GM12872 (cell line): ENCODE measurements around the gene FLAD1.

Experiments
- TF ChIP-seq, protein P1 (sequence below): IDR thresholded peaks from 3 replicates; pipeline ENCODE4 v1.5.1; 2011; ENCODE audit warnings: low read depth, mild to moderate bottlenecking, low read length, moderate library complexity; ENCODE audit not compliant: insufficient read depth

Gene FLAD1

DNA sequence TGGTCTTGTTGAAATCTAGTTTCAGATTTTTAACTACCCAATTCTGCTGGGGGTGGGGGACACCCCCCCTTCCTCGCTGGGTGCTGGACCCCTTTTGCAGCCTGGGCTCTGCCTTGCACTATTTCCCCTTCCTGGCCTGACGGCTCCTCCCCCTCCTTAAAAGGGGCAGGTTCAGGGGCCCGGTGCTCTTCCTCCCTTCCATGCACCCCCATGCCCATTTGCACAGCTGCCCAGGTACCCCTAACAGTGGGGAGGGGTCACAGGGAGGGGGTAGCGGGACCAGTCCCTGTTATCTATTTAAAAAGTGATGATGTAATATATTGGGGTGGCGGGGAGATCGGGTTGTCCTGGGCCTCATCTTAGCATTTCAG, 34.8 kb downstream of the FLAD1 start:
- TF ChIP-seq, protein P1, sequence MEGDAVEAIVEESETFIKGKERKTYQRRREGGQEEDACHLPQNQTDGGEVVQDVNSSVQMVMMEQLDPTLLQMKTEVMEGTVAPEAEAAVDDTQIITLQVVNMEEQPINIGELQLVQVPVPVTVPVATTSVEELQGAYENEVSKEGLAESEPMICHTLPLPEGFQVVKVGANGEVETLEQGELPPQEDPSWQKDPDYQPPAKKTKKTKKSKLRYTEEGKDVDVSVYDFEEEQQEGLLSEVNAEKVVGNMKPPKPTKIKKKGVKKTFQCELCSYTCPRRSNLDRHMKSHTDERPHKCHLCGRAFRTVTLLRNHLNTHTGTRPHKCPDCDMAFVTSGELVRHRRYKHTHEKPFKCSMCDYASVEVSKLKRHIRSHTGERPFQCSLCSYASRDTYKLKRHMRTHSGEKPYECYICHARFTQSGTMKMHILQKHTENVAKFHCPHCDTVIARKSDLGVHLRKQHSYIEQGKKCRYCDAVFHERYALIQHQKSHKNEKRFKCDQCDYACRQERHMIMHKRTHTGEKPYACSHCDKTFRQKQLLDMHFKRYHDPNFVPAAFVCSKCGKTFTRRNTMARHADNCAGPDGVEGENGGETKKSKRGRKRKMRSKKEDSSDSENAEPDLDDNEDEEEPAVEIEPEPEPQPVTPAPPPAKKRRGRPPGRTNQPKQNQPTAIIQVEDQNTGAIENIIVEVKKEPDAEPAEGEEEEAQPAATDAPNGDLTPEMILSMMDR: no peak

DNA sequence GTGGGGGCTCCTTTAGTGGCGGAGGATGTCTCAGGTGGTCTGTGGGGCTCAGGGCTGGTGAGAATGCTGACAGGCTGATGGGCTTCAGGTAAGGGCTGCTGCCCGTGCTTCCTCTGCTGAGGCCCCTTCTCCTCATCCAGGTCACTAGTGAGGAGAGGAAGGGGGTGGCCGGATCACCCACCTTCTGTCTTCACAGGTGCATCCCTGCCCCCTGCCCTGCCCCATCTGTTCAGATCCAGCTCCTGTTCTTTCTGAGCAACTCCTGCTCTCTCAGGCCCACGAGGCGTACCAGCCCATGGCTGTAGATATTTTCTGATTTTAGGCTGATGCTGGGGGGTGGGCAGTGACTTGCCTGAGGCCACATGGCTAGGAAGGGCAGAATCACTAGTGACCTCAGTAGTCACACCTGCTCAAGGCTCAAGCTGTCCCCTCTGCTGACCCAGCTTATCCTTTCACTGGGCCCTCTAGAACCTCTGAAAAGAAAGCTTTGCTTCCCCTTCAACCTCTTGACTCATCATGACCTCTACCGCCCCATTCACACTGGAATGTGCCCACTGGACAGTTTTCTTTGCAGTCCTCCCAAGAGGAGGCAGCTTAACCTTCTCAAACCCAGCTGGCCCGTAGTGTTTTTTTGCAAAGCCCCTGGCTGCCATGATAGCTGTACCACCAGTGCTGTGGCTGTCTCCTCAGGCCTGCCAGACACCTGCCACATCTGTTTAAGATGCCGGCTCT, 35.6 kb downstream of the FLAD1 start:
- TF ChIP-seq, protein P1: no peak

DNA sequence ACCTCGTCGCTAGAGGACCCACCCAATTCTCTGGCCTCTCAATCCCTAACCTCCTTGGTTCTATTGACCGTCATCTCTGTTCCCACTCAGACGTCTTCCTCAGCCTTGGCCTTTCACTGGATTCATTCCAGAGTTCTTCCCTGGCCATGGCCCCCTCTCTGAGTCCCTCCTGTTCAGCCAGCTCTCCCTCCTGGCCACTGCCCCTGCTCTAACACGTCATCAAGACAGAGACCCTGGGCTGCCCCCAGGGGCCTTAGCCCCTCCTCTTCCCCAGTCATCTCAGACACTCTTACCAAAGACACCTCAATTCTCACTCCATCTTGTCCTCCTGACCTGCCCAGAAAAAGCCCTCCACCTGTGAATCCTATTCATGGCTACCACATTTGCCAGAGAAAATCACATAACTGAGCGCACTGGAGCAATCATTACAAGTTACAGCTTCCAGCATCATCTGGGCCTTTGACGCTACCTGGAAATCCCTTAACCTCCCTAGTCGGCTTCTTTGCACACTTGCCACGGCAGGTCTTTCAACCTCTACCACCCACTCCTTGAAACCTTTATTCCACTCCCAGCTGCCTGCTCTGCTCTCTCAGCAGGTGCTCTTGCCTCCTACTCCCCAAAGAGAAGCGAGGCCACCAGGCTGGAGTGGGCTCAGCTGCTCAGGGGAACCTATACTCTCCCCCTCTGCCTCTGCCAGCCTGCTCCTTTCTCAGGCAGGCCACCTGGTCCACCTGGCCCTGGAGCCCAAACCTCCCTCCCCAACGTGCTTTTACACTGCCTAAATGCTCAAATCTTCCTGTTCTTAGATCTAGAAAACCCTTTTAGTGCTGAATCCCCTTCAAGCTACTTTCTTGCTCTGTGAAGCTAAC, 36.5 kb downstream of the FLAD1 start:
- TF ChIP-seq, protein P1: no peak

DNA sequence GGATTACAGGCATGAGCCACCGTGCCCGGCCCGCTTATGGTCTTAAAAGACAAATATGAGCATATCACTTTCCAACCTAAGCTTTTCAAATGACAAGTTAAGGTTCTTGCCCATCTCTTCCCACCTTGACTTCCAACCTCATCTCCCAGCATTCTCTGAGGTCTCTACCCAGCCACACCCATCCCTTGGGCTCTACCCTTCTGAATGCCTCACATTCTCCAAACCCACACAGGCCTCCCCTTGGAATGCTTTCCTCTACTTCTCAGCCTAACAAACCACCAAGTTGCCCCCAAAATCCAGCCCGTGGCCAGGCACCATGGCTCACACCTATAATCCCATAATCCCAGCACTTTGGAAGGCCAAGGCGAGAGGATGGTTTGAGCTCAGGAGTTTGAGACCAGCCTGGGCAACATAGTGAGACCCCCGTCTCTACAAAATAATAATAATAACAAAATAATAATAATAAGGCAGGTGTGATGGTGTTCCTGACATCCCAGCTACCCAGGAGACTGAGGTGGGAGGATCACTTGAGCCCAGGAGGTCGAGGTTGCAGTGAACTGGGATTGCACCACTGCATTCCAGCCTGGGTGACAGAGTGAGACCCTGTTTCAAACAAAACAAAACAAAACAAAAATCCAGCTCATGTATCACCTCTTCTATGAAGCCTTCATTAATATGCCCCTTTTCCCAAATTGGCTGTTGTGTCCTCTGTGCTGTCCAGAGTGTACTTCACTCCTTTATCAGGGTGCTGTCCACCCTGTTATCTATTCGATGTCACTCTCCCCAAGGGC, 39.2 kb downstream of the FLAD1 start:
- TF ChIP-seq, protein P1: no peak

DNA sequence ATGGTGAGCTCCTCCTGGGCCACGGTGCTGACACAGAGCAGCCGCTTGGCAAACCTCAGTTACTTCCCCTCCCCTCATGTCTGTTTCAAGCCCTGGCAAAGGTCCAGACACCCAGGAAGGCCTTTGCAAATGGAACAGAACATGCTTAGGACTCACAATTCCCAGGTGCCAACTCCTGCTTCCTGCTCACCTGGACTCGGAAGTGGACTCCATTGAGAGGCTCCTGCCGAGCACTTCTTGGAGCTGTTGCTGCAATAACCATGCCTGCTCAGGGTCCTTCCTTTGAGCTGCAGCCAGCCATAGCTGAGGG, 39.7 kb downstream of the FLAD1 start:
- TF ChIP-seq, protein P1: no peak

DNA sequence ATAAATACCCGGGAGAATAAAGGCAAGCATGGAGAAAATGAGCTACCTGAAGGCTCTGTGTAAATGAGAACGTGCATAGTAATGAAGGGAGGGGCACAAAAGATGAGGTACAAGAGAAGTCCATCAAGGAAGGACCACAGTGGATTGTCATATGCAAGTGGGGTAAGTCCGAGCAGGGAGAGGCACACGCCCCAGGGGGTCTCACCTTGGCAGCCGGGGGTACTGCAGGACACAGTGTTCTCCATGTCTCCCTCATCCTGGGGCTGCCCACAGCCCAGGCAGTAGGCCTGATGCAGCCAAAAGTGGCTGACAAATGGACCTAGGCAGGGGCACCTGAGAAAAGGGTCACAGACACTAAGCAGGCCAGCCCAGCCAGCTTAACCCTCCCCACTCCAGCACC, 40.5 kb downstream of the FLAD1 start:
- TF ChIP-seq, protein P1: no peak

DNA sequence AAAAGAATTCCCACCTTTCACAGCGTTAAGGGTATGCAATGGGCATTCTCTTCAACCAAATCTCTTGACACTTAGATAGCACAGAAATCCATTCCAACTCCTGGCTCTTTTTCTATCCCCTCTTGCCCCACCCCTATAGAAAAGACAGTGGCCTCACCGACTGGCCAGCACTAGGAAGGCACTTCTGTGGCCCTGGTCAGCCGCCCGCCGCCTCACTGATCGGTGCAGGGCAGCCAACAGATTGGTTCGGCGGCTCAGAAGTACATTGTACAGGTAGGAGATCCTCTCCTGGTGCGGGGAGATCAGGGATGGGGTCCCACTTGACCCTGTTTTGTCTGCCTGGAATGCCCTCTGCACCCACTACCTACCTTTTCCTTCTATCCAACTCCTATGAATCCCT, 41.2 kb downstream of the FLAD1 start:
- TF ChIP-seq, protein P1: no peak
